ENCODE data around the gene FRMD4A.

FRMD4A gene

DNA sequence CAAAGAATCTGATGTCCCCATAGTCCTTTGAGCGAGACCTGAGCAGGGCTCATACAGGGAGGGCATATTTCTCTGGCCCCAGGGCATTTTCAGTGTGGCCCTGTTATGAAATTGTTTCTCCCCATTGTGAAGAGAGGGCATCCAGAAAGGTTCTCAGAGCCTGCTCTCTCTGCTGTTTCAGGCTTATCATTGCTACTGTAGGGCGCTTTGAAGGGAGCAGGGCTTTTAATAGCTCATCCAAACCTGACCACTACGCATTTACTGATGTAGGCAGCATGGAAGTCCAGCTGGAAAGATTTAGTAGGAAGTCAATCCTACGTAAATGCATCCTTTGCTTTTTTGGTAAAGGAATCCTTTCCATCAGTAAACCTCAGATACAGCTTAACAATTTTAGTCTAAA is 675.9 kb downstream of the FRMD4A start:
- DNase-seq, result no peak

DNA sequence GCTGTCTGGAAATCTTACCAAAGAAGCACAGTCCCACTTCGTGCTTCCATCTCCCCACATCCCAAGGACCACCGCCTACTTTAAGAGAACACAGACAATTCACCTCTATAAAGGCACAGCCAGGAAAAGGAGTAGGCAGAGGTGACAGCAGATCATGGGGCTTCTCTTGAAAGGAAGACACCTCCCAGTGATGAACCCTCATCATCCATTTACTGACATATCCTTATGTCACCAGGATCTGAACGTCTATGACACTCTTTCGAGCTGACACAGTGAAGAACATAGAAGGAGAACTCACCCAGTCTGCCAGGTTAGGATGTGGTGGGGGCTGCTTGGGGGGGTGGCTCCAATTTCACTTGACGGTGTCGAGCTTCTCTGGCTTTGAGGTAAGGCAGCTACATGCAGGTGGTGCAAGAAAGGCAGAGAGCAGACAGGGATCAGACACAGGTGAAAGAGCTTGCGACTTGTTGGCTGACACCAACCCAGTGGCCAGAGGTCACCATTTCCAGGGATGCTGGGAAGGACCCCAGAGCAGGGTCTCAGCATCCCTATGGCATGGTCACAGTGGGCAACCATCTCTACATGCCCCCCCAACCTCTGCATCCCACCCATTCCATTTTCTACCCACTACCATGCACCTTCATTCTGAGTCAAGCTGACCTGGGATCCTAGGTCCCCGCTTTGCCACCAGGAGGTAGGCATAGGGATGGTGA is 676.5 kb downstream of the FRMD4A start:
- no peak for DNase-seq

- DNase-seq, result no peak
Observed at GRCh38 chr10:13652860-13653259, 677.9 kb downstream of the FRMD4A start.

GRCh38 chr10:13651969-13652720 is 678.6 kb downstream of the FRMD4A start:
- no peak for DNase-seq

DNA sequence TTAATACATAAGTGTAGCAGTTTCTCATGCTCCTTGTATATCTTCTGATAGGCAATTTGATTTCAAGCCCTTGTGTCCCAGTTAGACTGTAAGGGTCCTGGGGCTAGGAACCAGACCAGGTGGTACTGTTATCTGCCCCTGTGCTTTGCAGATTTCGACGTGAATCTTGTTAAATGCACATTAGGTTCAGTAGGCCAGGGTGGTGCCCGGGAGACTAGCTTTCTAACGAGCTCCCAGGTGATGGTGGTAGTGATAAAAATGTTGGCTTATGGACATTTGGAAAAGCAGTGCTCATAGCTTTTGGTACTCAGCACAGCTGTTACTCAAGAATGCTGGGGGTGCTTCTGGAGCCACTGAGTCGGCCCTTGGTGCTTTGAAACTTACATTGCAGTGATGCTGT is 679.8 kb downstream of the FRMD4A start:
- DNase-seq, result no peak

- DNase-seq, result no peak
Observed at GRCh38 chr10:13649844-13650520, 680.7 kb downstream of the FRMD4A start.

DNA sequence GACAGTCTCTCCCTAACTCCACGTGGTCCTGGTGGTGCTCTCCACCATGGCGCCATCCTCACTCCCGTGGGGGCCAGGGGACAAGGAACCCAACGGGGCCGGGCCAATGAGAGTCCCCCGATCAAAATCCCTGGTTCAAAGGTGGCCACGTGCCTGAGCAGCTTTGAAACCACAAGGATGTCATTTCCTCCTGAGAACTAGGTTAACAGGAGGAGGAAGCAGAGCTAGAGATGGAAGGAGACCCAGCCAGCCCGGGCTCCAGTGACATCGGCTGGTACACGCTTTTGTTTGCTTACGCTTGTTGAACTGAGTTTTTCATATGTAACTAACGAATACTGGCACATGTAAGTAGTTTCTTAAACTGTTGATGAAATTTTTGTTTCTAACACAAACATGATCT is 682.3 kb downstream of the FRMD4A start:
- no peak for DNase-seq

DNA sequence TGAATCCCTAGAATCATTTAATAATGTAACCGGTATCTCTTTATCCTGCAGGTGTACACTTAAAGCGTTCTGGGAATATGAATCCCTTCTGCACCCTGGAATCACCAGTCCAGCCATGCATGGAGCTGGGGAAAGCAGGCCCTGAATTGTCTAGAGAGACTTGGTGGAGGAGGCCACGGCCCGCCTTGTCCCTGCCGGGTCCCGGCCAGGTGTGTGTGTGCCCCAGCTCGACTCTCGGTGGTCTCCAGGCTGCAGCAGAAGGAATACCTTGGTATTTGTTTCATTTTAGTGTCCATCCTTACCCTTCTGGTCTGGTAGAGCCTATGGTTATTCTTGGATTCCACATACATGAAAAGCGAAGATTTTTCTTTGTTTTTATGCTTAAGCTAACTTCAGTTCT is 685.9 kb downstream of the FRMD4A start:
- no peak for DNase-seq

DNA sequence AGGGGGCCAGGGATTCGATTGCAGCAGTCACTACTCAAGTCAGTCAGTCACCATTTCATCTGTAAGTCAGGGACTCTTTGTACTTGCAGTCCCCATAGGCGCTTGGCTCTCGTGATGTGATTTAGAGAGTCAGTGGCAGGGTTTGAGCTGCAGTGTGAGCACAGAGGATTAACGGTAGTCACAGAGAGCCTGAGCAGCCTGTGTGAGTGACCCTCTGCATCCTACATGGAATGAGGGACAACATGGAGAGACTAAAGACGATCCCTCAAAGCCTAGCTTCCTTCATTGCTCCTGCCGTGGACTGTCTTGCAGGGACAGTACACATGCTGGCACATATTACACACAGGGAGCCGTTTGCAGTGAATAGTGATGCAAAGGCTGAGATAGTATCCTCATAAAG is 687.7 kb downstream of the FRMD4A start:
- DNase-seq, result no peak

DNA sequence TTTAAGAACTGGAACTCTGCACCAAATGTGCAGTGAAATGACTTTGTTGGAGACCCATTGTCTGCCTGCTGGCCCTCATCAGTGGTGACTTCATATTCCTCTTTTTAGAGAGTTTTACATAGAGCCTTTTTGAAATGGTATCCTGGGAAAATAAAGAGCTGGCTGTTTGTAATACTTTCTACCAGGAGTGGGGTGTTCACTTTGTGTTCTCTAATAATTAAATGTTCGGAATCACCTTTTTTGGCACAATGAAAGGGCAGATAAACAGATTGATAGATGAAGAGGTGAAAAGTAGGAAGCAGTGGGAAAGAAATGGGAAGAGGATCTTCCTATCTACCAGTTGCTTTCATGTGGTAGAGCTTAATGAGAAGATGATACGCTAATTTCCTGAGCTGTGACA is 688.4 kb downstream of the FRMD4A start:
- DNase-seq, result no peak

DNA sequence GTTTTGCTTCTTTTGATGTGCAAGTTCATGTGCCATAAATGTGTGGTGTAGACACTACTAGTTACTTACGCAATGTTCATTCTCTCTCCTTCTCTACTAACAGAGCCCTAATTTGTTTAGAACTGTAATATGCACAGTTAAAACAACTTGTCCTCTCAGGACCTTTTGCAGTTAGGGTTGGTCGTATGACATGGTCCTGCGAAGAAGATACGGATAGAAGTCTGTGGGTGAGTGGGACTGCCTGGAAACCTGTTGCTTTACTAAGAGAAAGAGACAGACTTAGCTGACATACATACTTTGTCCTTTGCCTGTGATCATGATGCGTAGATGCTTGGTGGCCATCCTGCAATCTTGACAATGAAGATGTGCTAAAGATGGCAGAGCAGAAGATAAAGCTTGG is 692.8 kb downstream of the FRMD4A start:
- DNase-seq, result no peak

GRCh38 chr10:13637303-13637856 is 693.3 kb downstream of the FRMD4A start:
- DNase-seq, result no peak

GRCh38 chr10:13636776-13637175 is 693.9 kb downstream of the FRMD4A start:
- no peak for DNase-seq

- DNase-seq, result no peak
Observed at GRCh38 chr10:13634207-13634606, 696.5 kb downstream of the FRMD4A start.

- DNase-seq, result no peak
Observed at GRCh38 chr10:13633689-13634088, 697.0 kb downstream of the FRMD4A start.

- DNase-seq, result no peak
Observed at GRCh38 chr10:13632884-13633440, 697.8 kb downstream of the FRMD4A start.

GRCh38 chr10:13632440-13632839 is 698.3 kb downstream of the FRMD4A start:
- no peak for DNase-seq

DNA sequence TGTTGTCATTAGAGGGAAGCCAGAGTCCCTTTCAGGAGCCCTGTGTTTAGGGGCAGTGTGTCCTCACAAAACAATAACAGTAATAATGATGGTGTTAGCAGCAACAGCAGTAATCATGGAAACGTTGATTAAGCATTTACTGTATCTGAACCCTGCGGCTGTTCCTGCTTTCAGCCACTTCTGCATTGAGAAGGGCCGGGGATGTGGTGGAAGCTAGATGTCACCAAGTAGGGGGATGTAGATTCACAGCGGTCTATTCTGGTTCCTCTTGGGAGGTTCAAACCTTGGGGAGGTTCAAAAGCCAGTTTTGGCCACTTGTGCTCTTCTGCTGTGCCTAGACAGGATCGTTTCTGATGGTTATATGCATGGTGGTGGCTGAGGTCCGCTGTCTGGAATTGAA is 699.1 kb downstream of the FRMD4A start:
- no peak for DNase-seq

DNA sequence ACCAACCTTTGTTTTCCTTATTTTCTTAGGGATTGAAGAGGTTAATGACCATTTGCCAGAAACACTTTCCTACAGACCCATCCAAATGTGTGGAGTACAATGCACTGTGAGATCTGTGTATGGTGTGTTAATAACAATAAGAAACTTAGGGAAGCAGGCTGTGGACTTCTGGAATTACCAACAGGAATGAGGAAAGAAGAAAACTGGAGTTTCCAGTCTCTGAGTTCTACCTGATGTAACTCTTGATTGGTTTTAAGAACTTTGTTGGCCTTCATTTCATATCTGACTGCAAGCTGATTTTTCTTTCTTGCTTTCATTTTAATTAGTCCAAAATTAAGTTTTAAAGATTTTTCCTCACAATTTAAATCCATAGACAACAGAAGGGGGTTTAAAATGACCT is 700.5 kb downstream of the FRMD4A start:
- DNase-seq, result no peak

- no peak for DNase-seq
Observed at GRCh38 chr10:13629116-13629515, 701.6 kb downstream of the FRMD4A start.

- DNase-seq, result no peak
Observed at GRCh38 chr10:13628661-13629060, 702.1 kb downstream of the FRMD4A start.

- DNase-seq, result no peak
Observed at GRCh38 chr10:13627459-13628310, 703.0 kb downstream of the FRMD4A start.

All from NCI-H187 treated with DMSO at 0.1 percent for 48 hours (cell line).